NCI-H1436 (cell line): ENCODE results near the gene TP53BP2.
"Not testable (repeated sequence)": the region's sequence is repeated elsewhere in the genome, so short reads cannot be mapped to it uniquely, and the experiment has no call there.

Experiments
- DNase-seq: peaks from one replicate; lab custom pipeline; 2025; lab: John Stamatoyannopoulos, UW

Gene TP53BP2

GRCh38 chr1:223742856-223743517 lies 102.8 kb downstream of the TP53BP2 start:
- peak; percentile 2 for DNase-seq

- DNase-seq: no peak
These were observed 103.9 kb downstream of the TP53BP2 start for GRCh38 chr1:223741861-223742260.

GRCh38 chr1:223740038-223740736 lies 105.6 kb downstream of the TP53BP2 start:
- not testable (repeated sequence) for DNase-seq

GRCh38 chr1:223739366-223740037 lies 106.2 kb downstream of the TP53BP2 start:
- DNase-seq: no peak

- DNase-seq: no peak
These were observed 107.0 kb downstream of the TP53BP2 start for GRCh38 chr1:223738465-223739365.

GRCh38 chr1:223737342-223737741 lies 108.4 kb downstream of the TP53BP2 start:
- no peak for DNase-seq

- DNase-seq: not testable (repeated sequence)
These were observed 109.1 kb downstream of the TP53BP2 start for GRCh38 chr1:223736638-223737037.

- no peak for DNase-seq
These were observed 111.6 kb downstream of the TP53BP2 start for GRCh38 chr1:223733898-223734852.

GRCh38 chr1:223732993-223733798 lies 112.6 kb downstream of the TP53BP2 start:
- no peak for DNase-seq

GRCh38 chr1:223731133-223731770 lies 114.5 kb downstream of the TP53BP2 start:
- DNase-seq: no peak

- no peak for DNase-seq
These were observed 115.1 kb downstream of the TP53BP2 start for GRCh38 chr1:223730479-223731132.

- DNase-seq: no peak
These were observed 115.8 kb downstream of the TP53BP2 start for GRCh38 chr1:223729906-223730305.
